HepG2 (cell line): ENCODE results near the gene LYSMD2. TPM values are rescaled to one million over a fixed set of nuclear protein-coding genes. Genes with fewer than 3 reads are reported as not detected.
"Not testable (repeated sequence)": the region's sequence is repeated elsewhere in the genome, so short reads cannot be mapped to it uniquely, and the experiment has no call there.

Source experiments
- ATAC-seq: fragments of 200-7000 bp; cut with Tn5 transposase; 3 replicates; pipeline ENCODE4 v1.9.1; 2020; ENCODE audit warnings: mild to moderate bottlenecking, moderate library complexity
- BruUV-seq: library from RNA; stranded (reverse); fragments of 400-500 nt; replicated peaks from 2 replicates; lab custom pipeline; 2021; lab: Mats Ljungman, UMichigan
- CTCF ChIA-PET: fragments of 300-600 bp; formaldehyde crosslinking; extraction: SDS; loops from one replicate; lab custom pipeline; 2021; ENCODE audit warnings: low total read pairs, inconsistent platforms, low intra/inter-chr PET ratio; lab: Yijun Ruan, JAX
- POLR2A ChIA-PET: fragments of 350-600 bp; sonication (Branson Sonifier 250); formaldehyde crosslinking; loops from one replicate; lab custom pipeline; 2020; ENCODE audit warnings: antibody characterized with exemption, inconsistent platforms; lab: Yijun Ruan, JAX
- DNase-seq: peaks from one replicate; pipeline ENCODE4 v3.0.0-alpha.2; 2015; ENCODE audit warnings: low spot score
- FAIRE-seq: peaks from 3 replicates; lab custom pipeline; 2011; peaks lifted over from hg19 to GRCh38; lab: Jason Lieb, UNC
- H2AFZ ChIP-seq: one replicate; pipeline ENCODE4 v1.6.1; 2011; ENCODE audit warnings: low read length, inconsistent platforms
- H3K27ac ChIP-seq: fragments of 300-600 bp; 3 replicates; pipeline ENCODE4 v1.8.0; 2011; ENCODE audit warnings: mixed run types, mild to moderate bottlenecking, mixed read lengths, low read length, inconsistent platforms; ENCODE audit not compliant: insufficient read depth; ENCODE audit errors: extremely low read length
- H3K27me3 ChIP-seq, 2 experiments: fragments of 200-600 bp in 1 of 2; 2 replicates in 1 of 2; 3 replicates in 1 of 2; pipeline versions ENCODE4 v1.6.0 to v1.8.0; 2011; ENCODE audit warnings: low read length in 2 of 2, mild to moderate bottlenecking in 2 of 2, moderate library complexity in 2 of 2, inconsistent platforms in 1 of 2; ENCODE audit not compliant: insufficient read depth in 2 of 2, control insufficient read depth in 1 of 2
- H3K36me3 ChIP-seq, 2 experiments: fragments of 200-600 bp in 1 of 2; replicated peaks in 1 of 2; 2 replicates in 1 of 2; 3 replicates in 1 of 2; pipeline versions ENCODE4 v1.5.1 to v1.8.0; 2011; ENCODE audit warnings: low read length in 2 of 2, inconsistent platforms in 1 of 2; ENCODE audit not compliant: insufficient read depth in 2 of 2, control insufficient read depth in 1 of 2
- H3K4me1 ChIP-seq: 2 replicates; pipeline ENCODE4 v1.5.1; 2012; ENCODE audit warnings: low read length, inconsistent platforms; ENCODE audit not compliant: insufficient read depth
- H3K4me2 ChIP-seq: 2 replicates; pipeline ENCODE4 v1.6.0; 2011; ENCODE audit warnings: low read depth, low read length, inconsistent platforms
- H3K4me3 ChIP-seq, 3 experiments: fragments of 200-600 bp in 1 of 3; sonication (generic), shearing (Covaris generic) in 1 of 3; replicated peaks in 1 of 3; 2 replicates each; pipeline ENCODE4 v1.5.1; 2011 to 2016; ENCODE audit warnings: low read length in 3 of 3, inconsistent platforms in 2 of 3, low read depth in 2 of 3, mild to moderate bottlenecking in 2 of 3, control low read depth in 1 of 3, mixed read lengths in 1 of 3; ENCODE audit not compliant: insufficient read depth in 1 of 3
- H3K79me2 ChIP-seq: one replicate; pipeline ENCODE4 v1.6.1; 2011; ENCODE audit warnings: low read length, inconsistent platforms; ENCODE audit not compliant: insufficient read depth
- H3K9ac ChIP-seq: 2 replicates; pipeline ENCODE4 v1.6.0; 2011; ENCODE audit warnings: mild to moderate bottlenecking, low read depth, low read length, inconsistent platforms; ENCODE audit not compliant: insufficient read depth
- H3K9me3 ChIP-seq: 2 replicates; pipeline ENCODE4 v1.5.1; 2012; ENCODE audit warnings: mild to moderate bottlenecking, low read length
- H4K20me1 ChIP-seq: 2 replicates; pipeline ENCODE4 v1.6.0; 2011; ENCODE audit warnings: inconsistent platforms, mild to moderate bottlenecking, low read length, moderate library complexity; ENCODE audit not compliant: insufficient read depth
- CBFB ChIP-seq: sonication (generic); formaldehyde crosslinking; IDR thresholded peaks from 2 replicates; pipeline ENCODE4 v1.4.0; 2020; ENCODE audit warnings: missing genetic modification reagents
- EED ChIP-seq: sonication (generic); formaldehyde crosslinking; IDR thresholded peaks from 2 replicates; pipeline ENCODE4 v1.5.0; 2020; ENCODE audit warnings: mild to moderate bottlenecking, missing genetic modification reagents
- FOXA1 ChIP-seq, 2 experiments: fragments of 450-650 bp in 1 of 2; sonication (generic) in 1 of 2; formaldehyde crosslinking in 1 of 2; IDR thresholded peaks; 2 replicates each; pipeline versions ENCODE4 v1.4.0 to v1.6.1; 2016 to 2020; ENCODE audit warnings: missing genetic modification reagents in 1 of 2
- FOXP1 ChIP-seq, 2 experiments: fragments of 450-650 bp in 1 of 2; IDR thresholded peaks; 2 replicates each; pipeline ENCODE4 v1.6.1; 2017 to 2018; ENCODE audit warnings: antibody characterized with exemption in 1 of 2
- GATAD1 ChIP-seq: IDR thresholded peaks from 2 replicates; pipeline ENCODE4 v1.6.1; 2016; ENCODE audit warnings: missing genetic modification reagents, missing compliant biosample characterization
- MAFF ChIP-seq: IDR thresholded peaks from 2 replicates; pipeline ENCODE4 v1.6.1; 2011; ENCODE audit warnings: low read depth, low read length, improper control_type of control experiment
- MAZ ChIP-seq, 2 experiments: sonication (generic) in 1 of 2; formaldehyde crosslinking in 1 of 2; IDR thresholded peaks; 2 replicates each; pipeline versions ENCODE4 v1.5.0 to v1.6.1; 2012 to 2020; ENCODE audit warnings: low read depth in 2 of 2, mild to moderate bottlenecking in 2 of 2, borderline replicate concordance in 1 of 2, improper control_type of control experiment in 1 of 2, low read length in 1 of 2, missing genetic modification reagents in 1 of 2, moderate library complexity in 1 of 2
- MXD1 ChIP-seq: sonication (generic); formaldehyde crosslinking; IDR thresholded peaks from 2 replicates; pipeline ENCODE4 v1.4.0; 2020; ENCODE audit warnings: mild to moderate bottlenecking, missing genetic modification reagents
- RFX1 ChIP-seq: fragments of 450-650 bp; IDR thresholded peaks from 2 replicates; pipeline ENCODE4 v1.6.1; 2017
- SOX6 ChIP-seq, 2 experiments: fragments of 450-650 bp in 1 of 2; sonication (generic) in 1 of 2; formaldehyde crosslinking in 1 of 2; IDR thresholded peaks; 2 replicates each; pipeline versions ENCODE4 v1.4.0 to v1.6.1; 2017 to 2020; ENCODE audit warnings: antibody characterized with exemption in 1 of 2, mild to moderate bottlenecking in 1 of 2, missing genetic modification reagents in 1 of 2
- TAF15 ChIP-seq: fragments of 200-400 bp; formaldehyde crosslinking; IDR thresholded peaks from one replicate; pipeline ENCODE4 v1.6.1; 2018; ENCODE audit warnings: mild to moderate bottlenecking, low read depth, low read length; ENCODE audit not compliant: poor library complexity, severe bottlenecking
- TBX2 ChIP-seq: sonication (generic); formaldehyde crosslinking; IDR thresholded peaks from 2 replicates; pipeline ENCODE4 v1.5.0; 2020; ENCODE audit warnings: missing genetic modification reagents, mild to moderate bottlenecking, borderline replicate concordance
- TCF7L2 ChIP-seq: IDR thresholded peaks from 2 replicates; pipeline ENCODE4 v1.6.1; 2011; ENCODE audit warnings: mild to moderate bottlenecking, low read depth, low read length, moderate library complexity
- TEAD3 ChIP-seq: optimal IDR thresholded peaks from 2 replicates; pipeline ENCODE3; 2016; ENCODE audit warnings: borderline replicate concordance
- TEF ChIP-seq: sonication (generic); formaldehyde crosslinking; IDR thresholded peaks from 2 replicates; pipeline ENCODE4 v1.5.0; 2020; ENCODE audit warnings: missing genetic modification reagents
- ZBTB26 ChIP-seq: IDR thresholded peaks from 2 replicates; pipeline ENCODE4 v1.6.1; 2016; ENCODE audit warnings: missing compliant biosample characterization, missing genetic modification reagents, borderline replicate concordance
- ZNF547 ChIP-seq: sonication (generic); formaldehyde crosslinking; IDR thresholded peaks from 2 replicates; pipeline ENCODE4 v1.5.1; 2020; ENCODE audit warnings: mild to moderate bottlenecking, missing genetic modification reagents
- WGBS: methylation state at CpG from one replicate; pipeline ENCODE4 v1.1.6; 2017; ENCODE audit warnings: low lambda C conversion rate; 5-methylcytosine and 5-hydroxymethylcytosine counted together
- in situ Hi-C: cut with HindIII; loops from 2 replicates; pipeline ENCODE4 v1.10.0; 2017; ENCODE audit warnings: low pct_unique_long_range_greater_than_20kb; ENCODE audit not compliant: extremely low pct_ligation_motif_present
- intact Hi-C: fragments of 100-400 bp; cut with micrococcal nuclease; formaldehyde crosslinking; loops from one replicate; pipeline ENCODE4 v1.10.0; 2022; ENCODE audit not compliant: unreplicated experiment
- polyA plus RNA-seq, 8 experiments: library from polyadenylated mRNA; depleted of rRNA in 3 of 8; stranded (reverse) in 7 of 8; unstranded in 1 of 8; fragments of >200 nt; fragmentation: Illumina TruSeq in 4 of 8; extraction: Trizol in 4 of 8; gene quantifications; 2 replicates each; pipeline versions ENCODE4 v1.2.1 to v1.2.3, GENCODE V29; 2011 to 2016; ENCODE audit warnings: low read depth in 4 of 8, missing spikeins in 1 of 8, mixed read lengths in 1 of 8; ENCODE audit not compliant: insufficient read depth in 1 of 8
- total RNA-seq, 5 experiments: library from RNA; depleted of rRNA; stranded (reverse); fragments of >200 nt; fragmentation: Illumina TruSeq; extraction: Trizol; gene quantifications; 2 replicates each; pipeline ENCODE4 v1.2.3, GENCODE V29; 2016; ENCODE audit warnings: low read depth in 1 of 5

The LYSMD2 gene
- total and polyA plus RNA-seq, 2 of the 13 experiments (the other 11 are each of a cell fraction or from before 2014, with no cell fraction given) = 0.05 to 0.27 TPM

GRCh38 chr15:51737522-51738305 is at the start of gene LYSMD2 (continued):
- TF ChIP-seq ZNF547 (no peak), MAFF (no peak), CBFB (CRISPR knock-in tag) (no peak), TEF (CRISPR knock-in tag) (no peak), MXD1 (CRISPR knock-in tag) (0 out of 2 replicates have a peak, but pooled peaks have one; percentile 9), MAZ (IDR thresholded peaks at IDR 0.05; ENCODE audit: borderline replicate concordance, low read depth, low read length) (no peak), MAZ (CRISPR knock-in tag; IDR thresholded peaks at IDR 0.05; ENCODE audit: low read depth) (0 out of 2 replicates have a peak, but pooled peaks have one; percentile 20), TAF15 (no peak), TCF7L2 (no peak), RFX1 (no peak)

GRCh38 chr15:51787130-51787529 is 49.7 kb upstream of the LYSMD2 start:
- DNase-seq = peak; percentile 76
- H3K9ac ChIP-seq; H2AFZ ChIP-seq; H3K36me3 ChIP-seq; H3K4me3 ChIP-seq; H3K9me3 ChIP-seq; H3K79me2 ChIP-seq; CTCF ChIA-PET; POLR2A ChIA-PET; H3K27ac ChIP-seq; in situ Hi-C loops; H3K27me3 ChIP-seq; FAIRE-seq; H4K20me1 ChIP-seq; BruUV-seq; TF ChIP-seq FOXA1, SOX6, FOXP1 (IDR thresholded peaks at IDR 0.05): not testable (repeated sequence)
- intact Hi-C loops = loop anchor here (10.0 kb wide), 1 partner anchor 348 kb away; no protein-coding TSS in a partner anchor
- WGBS = 85% methylated on average over 4 of the region's 11 CpGs
- Histone ChIP-seq H3K4me2 (peak overlapping the region; percentile 40; the same call in 1 of the 2 replicates), H3K4me1 (peaks cover 12% of the 10 kb centered on the region)
- peak; percentile 66 for ATAC-seq
- TF ChIP-seq FOXA1 (CRISPR knock-in tag; IDR thresholded peaks at IDR 0.05) (peak; percentile 79), TBX2 (CRISPR knock-in tag) (peak; percentile 30; the same call in 1 of the 2 replicates), GATAD1 (CRISPR knock-in tag) (0 out of 2 replicates have a peak, but pooled peaks have one; percentile 11), SOX6 (CRISPR knock-in tag; IDR thresholded peaks at IDR 0.05) (0 out of 2 replicates have a peak, but pooled peaks have one; percentile 17), ZBTB26 (CRISPR knock-in tag) (peak; percentile 92; the same call in 1 of the 2 replicates), TEAD3 (CRISPR knock-in tag) (peak; percentile 45), FOXP1 (CRISPR knock-in tag; IDR thresholded peaks at IDR 0.05) (0 out of 2 replicates have a peak, but pooled peaks have one; percentile 18), EED (CRISPR knock-in tag) (0 out of 2 replicates have a peak, but pooled peaks have one; percentile 29)
